A549 (cell line): ENCODE measurements around the gene COL24A1. TPM values are rescaled to one million over a fixed set of nuclear protein-coding genes. Genes with fewer than 3 reads are reported as not detected.

Experiments
- ATAC-seq, 2 experiments: fragments of 200-7000 bp in 1 of 2; fragments of >200 bp in 1 of 2; cut with Nextera tagmentation in 1 of 2; cut with Tn5 transposase in 1 of 2; 3 replicates each; pipeline versions ENCODE4 v1.8.0 to v1.9.1; 2018 to 2020; ENCODE audit warnings: mild to moderate bottlenecking in 1 of 2, moderate library complexity in 1 of 2
- CTCF ChIA-PET: fragments of 300-600 bp; sonication (Branson Sonifier 250); formaldehyde crosslinking; extraction: SDS; loops from one replicate; lab custom pipeline; 2021; ENCODE audit warnings: antibody characterized with exemption, inconsistent platforms; lab: Yijun Ruan, JAX
- POLR2A ChIA-PET: fragments of 350-600 bp; formaldehyde crosslinking; extraction: SDS; loops from one replicate; lab custom pipeline; 2021; ENCODE audit warnings: antibody characterized with exemption, inconsistent platforms; lab: Yijun Ruan, JAX
- DNase-seq, 2 experiments: peaks; one replicate each; pipeline versions ENCODE4 v3.0.0 to v3.0.0-alpha.2; 2011 to 2016; ENCODE audit warnings: low read depth in 1 of 2, low spot score in 1 of 2
- FAIRE-seq: peaks from 2 replicates; lab custom pipeline; 2011; peaks lifted over from hg19 to GRCh38; lab: Jason Lieb, UNC
- H3K27ac ChIP-seq, 2 experiments: fragments of >200 bp; sonication (Bioruptor Twin); formaldehyde crosslinking; 3 replicates each; pipeline ENCODE4 v1.5.1; 2016 to 2017
- H3K4me1 ChIP-seq: fragments of >200 bp; sonication (Bioruptor Twin); formaldehyde crosslinking; 3 replicates; pipeline ENCODE4 v1.6.1; 2016
- H3K4me2 ChIP-seq: fragments of >200 bp; sonication (Bioruptor Twin); formaldehyde crosslinking; 3 replicates; pipeline ENCODE4 v1.6.1; 2016
- H3K4me3 ChIP-seq: fragments of >200 bp; sonication (Bioruptor Twin); formaldehyde crosslinking; 3 replicates; pipeline ENCODE4 v1.5.1; 2016
- H3K9me3 ChIP-seq: fragments of >200 bp; sonication (Bioruptor Twin); formaldehyde crosslinking; 3 replicates; pipeline ENCODE4 v1.6.1; 2016
- ATOH8 ChIP-seq: fragments of 250-450 bp; sonication (Bioruptor Pico); IDR thresholded peaks from 2 replicates; pipeline ENCODE4 v1.5.0; 2020; ENCODE audit warnings: low read depth, mild to moderate bottlenecking, moderate library complexity
- BCL3 ChIP-seq: fragments of >200 bp; sonication (Bioruptor Twin); formaldehyde crosslinking; IDR thresholded peaks from 3 replicates; pipeline ENCODE4 v1.6.1; 2016
- CBX2 ChIP-seq: fragments of 200-600 bp; sonication (generic); IDR thresholded peaks from 2 replicates; pipeline ENCODE4 v1.6.1; 2016; ENCODE audit warnings: low read depth, mild to moderate bottlenecking, borderline replicate concordance
- CBX8 ChIP-seq: fragments of 200-600 bp; sonication (generic); IDR thresholded peaks from 2 replicates; pipeline ENCODE4 v1.6.1; 2016
- E2F6 ChIP-seq: IDR thresholded peaks from 2 replicates; pipeline ENCODE4 v1.6.1; 2012; ENCODE audit warnings: low read depth, borderline replicate concordance
- EHMT2 ChIP-seq: fragments of 200-600 bp; sonication (generic); IDR thresholded peaks from 2 replicates; pipeline ENCODE4 v1.6.1; 2016; ENCODE audit warnings: antibody characterized with exemption, low read depth, mild to moderate bottlenecking, moderate library complexity
- ELK1 ChIP-seq: fragments of 150-350 bp; IDR thresholded peaks from 2 replicates; pipeline ENCODE4 v1.6.1; 2014; ENCODE audit warnings: low read depth, mild to moderate bottlenecking, low read length
- EP300 ChIP-seq, 2 experiments: fragments of >200 bp; sonication (Bioruptor Twin); formaldehyde crosslinking; IDR thresholded peaks; 2 replicates in 1 of 2; 3 replicates in 1 of 2; pipeline ENCODE4 v1.6.1; 2016 to 2017
- FOSL2 ChIP-seq, 2 experiments: fragments of 450-650 bp in 1 of 2; fragments of >200 bp in 1 of 2; sonication (Bioruptor Twin) in 1 of 2; formaldehyde crosslinking; IDR thresholded peaks; 2 replicates each; pipeline versions ENCODE4 v1.5.0 to v1.6.1; 2016 to 2020; ENCODE audit warnings: mild to moderate bottlenecking in 1 of 2, moderate library complexity in 1 of 2
- FOXS1 ChIP-seq: fragments of 250-450 bp; sonication (Bioruptor Pico); IDR thresholded peaks from 2 replicates; pipeline ENCODE4 v1.5.0; 2020; ENCODE audit warnings: mild to moderate bottlenecking, moderate library complexity
- GATA3 ChIP-seq: IDR thresholded peaks from 2 replicates; pipeline ENCODE4 v1.6.1; 2012; ENCODE audit warnings: borderline replicate concordance
- HDAC2 ChIP-seq: fragments of 200-600 bp; sonication (generic); IDR thresholded peaks from 2 replicates; pipeline ENCODE4 v1.6.1; 2016
- HES2 ChIP-seq: fragments of >200 bp; sonication (Bioruptor Twin); formaldehyde crosslinking; IDR thresholded peaks from 2 replicates; pipeline ENCODE4 v1.6.1; 2016
- HEYL ChIP-seq: fragments of 250-450 bp; sonication (Bioruptor Pico); IDR thresholded peaks from 2 replicates; pipeline ENCODE4 v1.8.0; 2021; ENCODE audit warnings: mild to moderate bottlenecking, moderate library complexity
- HOXB5 ChIP-seq: fragments of 250-450 bp; sonication (Bioruptor Pico); IDR thresholded peaks from 2 replicates; pipeline ENCODE4 v1.5.0; 2020; ENCODE audit warnings: mild to moderate bottlenecking, moderate library complexity
- JUNB ChIP-seq: fragments of >200 bp; sonication (Bioruptor Twin); formaldehyde crosslinking; IDR thresholded peaks from 2 replicates; pipeline ENCODE4 v1.6.1; 2016
- KDM1A ChIP-seq: fragments of 200-600 bp; sonication (generic); IDR thresholded peaks from 2 replicates; pipeline ENCODE4 v1.6.1; 2016; ENCODE audit warnings: low read depth, mild to moderate bottlenecking
- KDM5A ChIP-seq: fragments of 200-600 bp; sonication (generic); IDR thresholded peaks from 2 replicates; pipeline ENCODE4 v1.6.1; 2016; ENCODE audit warnings: antibody characterized with exemption, mild to moderate bottlenecking
- MAFK ChIP-seq: fragments of 450-650 bp; IDR thresholded peaks from 2 replicates; pipeline ENCODE4 v1.6.1; 2014; ENCODE audit not compliant: partially characterized antibody
- MAX ChIP-seq: IDR thresholded peaks from 2 replicates; pipeline ENCODE4 v1.6.1; 2012
- NFE2L2 ChIP-seq: fragments of 150-350 bp; conservative IDR thresholded peaks from 2 replicates; pipeline ENCODE4 v1.6.1; 2014; ENCODE audit warnings: low read length
- NPAS2 ChIP-seq: fragments of 250-450 bp; sonication (Bioruptor Pico); IDR thresholded peaks from 2 replicates; pipeline ENCODE4 v1.8.0; 2022; ENCODE audit warnings: mild to moderate bottlenecking, moderate library complexity, borderline replicate concordance
- NR3C1 ChIP-seq: fragments of >200 bp; sonication (Bioruptor Twin); formaldehyde crosslinking; IDR thresholded peaks from 3 replicates; pipeline ENCODE4 v1.6.1; 2017
- PBX3 ChIP-seq: IDR thresholded peaks from 2 replicates; pipeline ENCODE4 v1.6.1; 2012
- POLR2A ChIP-seq: IDR thresholded peaks from 2 replicates; pipeline ENCODE4 v1.6.1; 2012; ENCODE audit warnings: mild to moderate bottlenecking, low read length
- POLR2AphosphoS2 ChIP-seq: conservative IDR thresholded peaks from 2 replicates; pipeline ENCODE4 v1.6.1; 2012; ENCODE audit warnings: low read length, improper control_type of control experiment, inconsistent platforms
- RCOR1 ChIP-seq: fragments of 150-350 bp; IDR thresholded peaks from 2 replicates; pipeline ENCODE4 v1.6.1; 2014; ENCODE audit warnings: antibody characterized with exemption, low read length, low read depth
- RFX5 ChIP-seq: fragments of 450-650 bp; IDR thresholded peaks from 2 replicates; pipeline ENCODE4 v1.7.1; 2014; ENCODE audit warnings: antibody characterized with exemption, mild to moderate bottlenecking, moderate library complexity
- RNF2 ChIP-seq: fragments of 200-600 bp; sonication (generic); IDR thresholded peaks from 2 replicates; pipeline ENCODE4 v1.6.1; 2016; ENCODE audit warnings: low read depth, mild to moderate bottlenecking, antibody characterized with exemption, moderate library complexity, borderline replicate concordance
- TFCP2L1 ChIP-seq: fragments of 250-450 bp; sonication (Bioruptor Pico); IDR thresholded peaks from 2 replicates; pipeline ENCODE4 v1.5.0; 2021; ENCODE audit warnings: mild to moderate bottlenecking
- ZC3H11A ChIP-seq: fragments of 450-650 bp; IDR thresholded peaks from 2 replicates; pipeline ENCODE4 v1.6.1; 2014; ENCODE audit warnings: antibody characterized with exemption, mild to moderate bottlenecking
- ZSCAN20 ChIP-seq: fragments of 250-450 bp; sonication (Bioruptor Pico); IDR thresholded peaks from 2 replicates; pipeline ENCODE4 v1.8.0; 2022; ENCODE audit warnings: mild to moderate bottlenecking, moderate library complexity
- WGBS: methylation state at CpG from one replicate; pipeline ENCODE4 v1.1.6; 2017; ENCODE audit errors: missing lambda C conversion rate; 5-methylcytosine and 5-hydroxymethylcytosine counted together
- polyA plus RNA-seq, 4 experiments: library from polyadenylated mRNA; depleted of rRNA in 3 of 4; stranded (reverse); fragments of >200 nt; fragmentation: RNase III in 1 of 4; extraction: RNeasy Plus Mini Kit Qiagen cat#74134 plus additional on column Dnase treatment in 1 of 4; gene quantifications; 2 replicates in 3 of 4; 3 replicates in 1 of 4; pipeline ENCODE4 v1.2.3, GENCODE V29; 2011 to 2017

COL24A1 gene
- polyA plus RNA-seq, 2 of the 4 experiments (the other 2 are of a cell fraction): 0.03 to 0.13 TPM

GRCh38 chr1:86192417-86192816, 35.8 kb upstream of the COL24A1 start:
- no peaks in the 10 kb centered on the region for H3K4me1 ChIP-seq
- FAIRE-seq (no peak), ATAC-seq (no peak), DNase-seq (no peak)
- no peak overlapping the region for H3K27ac ChIP-seq
- H3K9me3 ChIP-seq: no peaks in the 10 kb centered on the region
- TF ChIP-seq ZSCAN20 (no peak), ELK1 (no peak), CBX8 (no peak), EHMT2 (no peak), MAX (no peak), POLR2A (no peak), HES2 (no peak)
- H3K4me3 ChIP-seq: no peak overlapping the region
- ChIA-PET POLR2A (no interaction called here), CTCF (no interaction called here)
- 97% methylated on average over 1 of the region's 1 CpG for WGBS
- no peak overlapping the region for H3K4me2 ChIP-seq

GRCh38 chr1:86191958-86192357, 35.4 kb upstream of the COL24A1 start:
- POLR2A ChIA-PET: no interaction called here
- no peak for DNase-seq
- CTCF ChIA-PET: no interaction called here
- no peak for ATAC-seq
- no peaks in the 10 kb centered on the region for H3K4me1 ChIP-seq
- WGBS: 24% methylated on average over 4 of the region's 4 CpGs
- no peak overlapping the region for H3K4me2 ChIP-seq
- no peaks in the 10 kb centered on the region for H3K9me3 ChIP-seq
- H3K27ac ChIP-seq: no peak overlapping the region
- no peak overlapping the region for H3K4me3 ChIP-seq
- no peak for FAIRE-seq
- TF ChIP-seq HOXB5 (CRISPR knock-in tag) (no peak), EP300 (IDR thresholded peaks at IDR 0.05) (no peak), ATOH8 (CRISPR knock-in tag) (no peak), MAX (no peak), KDM5A (no peak), NFE2L2 (no peak), ZSCAN20 (no peak), HEYL (CRISPR knock-in tag) (no peak), TFCP2L1 (CRISPR knock-in tag) (no peak), KDM1A (no peak), E2F6 (no peak), NPAS2 (CRISPR knock-in tag) (no peak), PBX3 (no peak), CBX2 (no peak), NR3C1 (no peak)

GRCh38 chr1:86190873-86191272, 34.3 kb upstream of the COL24A1 start:
- H3K4me2 ChIP-seq: no peak overlapping the region
- ChIA-PET CTCF (no interaction called here), POLR2A (no interaction called here)
- no peak overlapping the region for H3K27ac ChIP-seq
- WGBS: 23% methylated on average over 1 of the region's 1 CpG
- no peak overlapping the region for H3K4me3 ChIP-seq
- DNase-seq (no peak), ATAC-seq (no peak), FAIRE-seq (no peak)
- no peaks in the 10 kb centered on the region for H3K9me3 ChIP-seq
- H3K4me1 ChIP-seq: no peaks in the 10 kb centered on the region
- no peak for TF ChIP-seq POLR2AphosphoS2
- no peak for TF ChIP-seq BCL3
- TF ChIP-seq RNF2: no peak
- TF ChIP-seq JUNB: no peak
- TF ChIP-seq FOSL2 (IDR thresholded peaks at IDR 0.05): no peak
- TF ChIP-seq FOSL2 (CRISPR knock-in tag; IDR thresholded peaks at IDR 0.05): no peak
- TF ChIP-seq ZC3H11A: no peak
- no peak for TF ChIP-seq GATA3
- no peak for TF ChIP-seq RFX5
- TF ChIP-seq HDAC2: no peak
- TF ChIP-seq MAFK: no peak
- no peak for TF ChIP-seq EP300 (IDR thresholded peaks at IDR 0.05)
- TF ChIP-seq RCOR1: no peak
- no peak for TF ChIP-seq E2F6
- TF ChIP-seq FOXS1 (CRISPR knock-in tag): no peak
